Superior temporal gyrus (tissue), 1 donor: ENCODE data around the gene ANK3.
"Not testable (repeated sequence)": the region's sequence is repeated elsewhere in the genome, so short reads cannot be mapped to it uniquely, and the experiment has no call there.

Experiments used
- DNase-seq: peaks from one replicate; pipeline ENCODE4 v3.0.0-alpha.2; 2016; ENCODE audit errors: extremely low spot score

ANK3 gene

GRCh38 chr10:60096761-60097513 is 292.7 kb downstream of the ANK3 start:
- no peak for DNase-seq

- DNase-seq = no peak
Measured at GRCh38 chr10:60093317-60093716, 296.4 kb downstream of the ANK3 start.

- no peak for DNase-seq
Measured at GRCh38 chr10:60086862-60087261, 302.8 kb downstream of the ANK3 start.

GRCh38 chr10:60086421-60086820 is 303.3 kb downstream of the ANK3 start:
- DNase-seq = no peak

- no peak for DNase-seq
Measured at GRCh38 chr10:60082744-60083344, 306.8 kb downstream of the ANK3 start.

- no peak for DNase-seq
Measured at GRCh38 chr10:60082341-60082740, 307.3 kb downstream of the ANK3 start.

GRCh38 chr10:60073781-60074656 is 315.7 kb downstream of the ANK3 start:
- DNase-seq = no peak

- DNase-seq = no peak
Measured at GRCh38 chr10:60073397-60073780, 316.3 kb downstream of the ANK3 start.

GRCh38 chr10:60069311-60069710 is 320.4 kb downstream of the ANK3 start:
- no peak for DNase-seq

- DNase-seq = no peak
Measured at GRCh38 chr10:60050366-60050765, 339.3 kb downstream of the ANK3 start.

- DNase-seq = no peak
Measured at GRCh38 chr10:60048091-60048501, 341.6 kb downstream of the ANK3 start.

- DNase-seq = no peak
Measured at GRCh38 chr10:60045571-60045970, 344.1 kb downstream of the ANK3 start.

- no peak for DNase-seq
Measured at GRCh38 chr10:60044971-60045370, 344.7 kb downstream of the ANK3 start.

- no peak for DNase-seq
Measured at GRCh38 chr10:60044242-60044641, 345.4 kb downstream of the ANK3 start.

GRCh38 chr10:60043561-60044241 is 346.0 kb downstream of the ANK3 start:
- no peak for DNase-seq

- DNase-seq = no peak
Measured at GRCh38 chr10:60042914-60043313, 346.8 kb downstream of the ANK3 start.

- no peak for DNase-seq
Measured at GRCh38 chr10:60042262-60042661, 347.4 kb downstream of the ANK3 start.

GRCh38 chr10:60041489-60042133 is 348.1 kb downstream of the ANK3 start:
- no peak for DNase-seq

GRCh38 chr10:60040014-60040662 is 349.5 kb downstream of the ANK3 start:
- no peak for DNase-seq

GRCh38 chr10:60035984-60036383 is 353.7 kb downstream of the ANK3 start:
- no peak for DNase-seq

- DNase-seq = not testable (repeated sequence)
Measured at GRCh38 chr10:60035375-60035774, 354.3 kb downstream of the ANK3 start.
